Measurements from ENCODE around the gene PCP4L1. TPM values are rescaled to one million over a fixed set of nuclear protein-coding genes. Genes with fewer than 3 reads are reported as not detected.

PCP4L1 gene
- total RNA-seq, 4 donors from 2014 or later = not detected

GRCh38 chr1:161314201-161314981 lies 55.8 kb downstream of the PCP4L1 start, which contains the start of gene SDHC:
TSS of gene SDHC (plus strand) at chr1:161314381. CDS start at chr1:161314406, 25 bp downstream.
- TF ChIP-seq CTCF (IDR thresholded peaks at IDR 0.05; ENCODE audit: low read depth) = no peak

- TF ChIP-seq CTCF (IDR thresholded peaks at IDR 0.05; ENCODE audit: low read depth) = no peak
Observed at GRCh38 chr1:161324020-161324419, 65.5 kb downstream of the PCP4L1 start.

GRCh38 chr1:161330346-161330745 lies 71.8 kb downstream of the PCP4L1 start:
- no peak for TF ChIP-seq CTCF (IDR thresholded peaks at IDR 0.05; ENCODE audit: low read depth)

GRCh38 chr1:161333166-161333565 lies 74.6 kb downstream of the PCP4L1 start:
- no peak for TF ChIP-seq CTCF (IDR thresholded peaks at IDR 0.05; ENCODE audit: low read depth)

Other genes with a start within 250 kb of the PCP4L1 start
- 100 to 1,000 TPM in 1 of 4 donors, 10 to 100 TPM in 3; 38.6 to 133 (median 51.5) TPM for gene F11R, start 237.6 kb upstream of the PCP4L1 start, total RNA-seq
- gene TSTD1, start 219.8 kb upstream of the PCP4L1 start, total RNA-seq = 10 to 100 TPM in 3 of 4 donors, 1 to 10 TPM in 1; 8.6 to 65.4 (median 43.8) TPM
- gene USF1, start 212.8 kb upstream of the PCP4L1 start, total RNA-seq = 10 to 100 TPM; 40.1 to 81.4 (median 74.9) TPM
- gene ARHGAP30, start 188.9 kb upstream of the PCP4L1 start, total RNA-seq = 10 to 100 TPM in 3 of 4 donors, 1 to 10 TPM in 1; 6.0 to 46.9 (median 17.6) TPM
- gene NECTIN4, start 169.2 kb upstream of the PCP4L1 start, total RNA-seq = 1 to 10 TPM in 1 of 4 donors, under 1 TPM in 1, not detected in 2; 0.22 to 2.4 TPM
- gene KLHDC9, start 160.4 kb upstream of the PCP4L1 start, total RNA-seq = 1 to 10 TPM in 2 of 4 donors, under 1 TPM in 1, not detected in 1; 0.68 to 4.8 (median 1.7) TPM
- 10 to 100 TPM; 35.0 to 57.1 (median 42.5) TPM for gene PFDN2, start 140.7 kb upstream of the PCP4L1 start, total RNA-seq
- 10 to 100 TPM; 20.4 to 41.1 (median 35.3) TPM for gene NIT1, start 140.6 kb upstream of the PCP4L1 start, total RNA-seq
- gene DEDD, start 126.1 kb upstream of the PCP4L1 start, total RNA-seq = 10 to 100 TPM; 25.2 to 36.8 (median 36.4) TPM
- gene UFC1, start 104.8 kb upstream of the PCP4L1 start, total RNA-seq = 100 to 1,000 TPM in 1 of 4 donors, 10 to 100 TPM in 3; 41.8 to 109 (median 65.4) TPM
- gene USP21, start 99.2 kb upstream of the PCP4L1 start, total RNA-seq = 10 to 100 TPM in 2 of 4 donors, 1 to 10 TPM in 2; 8.8 to 19.6 (median 11.0) TPM
- 10 to 100 TPM in 3 of 4 donors, 1 to 10 TPM in 1; 7.7 to 28.4 (median 17.8) TPM for gene PPOX, start 92.3 kb upstream of the PCP4L1 start, total RNA-seq
- gene B4GALT3, start 81.2 kb upstream of the PCP4L1 start, total RNA-seq = 10 to 100 TPM; 11.7 to 25.3 (median 19.8) TPM
- 10 to 100 TPM; 16.8 to 79.3 (median 33.9) TPM for gene ADAMTS4, start 59.7 kb upstream of the PCP4L1 start, total RNA-seq
- gene NDUFS2, start 56.4 kb upstream of the PCP4L1 start, total RNA-seq = 100 to 1,000 TPM in 2 of 4 donors, 10 to 100 TPM in 2; 74.7 to 125 (median 106) TPM
- gene FCER1G, start 43.5 kb upstream of the PCP4L1 start, total RNA-seq = 100 to 1,000 TPM in 3 of 4 donors, 10 to 100 TPM in 1; 39.6 to 510 (median 152) TPM
- not detected for gene APOA2, start 35.1 kb upstream of the PCP4L1 start, total RNA-seq
- 10 to 100 TPM in 2 of 4 donors, 1 to 10 TPM in 2; 7.5 to 10.6 (median 9.9) TPM for gene TOMM40L, start 32.7 kb upstream of the PCP4L1 start, total RNA-seq
- not detected for gene NR1I3, start 20.5 kb upstream of the PCP4L1 start, total RNA-seq
- gene MPZ, start 51.2 kb downstream of the PCP4L1 start, total RNA-seq = 1 to 10 TPM; 2.4 to 7.8 (median 3.9) TPM
- 10 to 100 TPM; 27.1 to 41.8 (median 34.4) TPM for gene SDHC, start 55.6 kb downstream of the PCP4L1 start, total RNA-seq
- not detected for gene CFAP126, start 109.1 kb downstream of the PCP4L1 start, total RNA-seq
- 100 to 1,000 TPM in 2 of 4 donors, 10 to 100 TPM in 2; 76.6 to 266 (median 102) TPM for gene FCGR2A, start 246.7 kb downstream of the PCP4L1 start, total RNA-seq

Data from subcutaneous adipose tissue (tissue), 4 donors.